ENCODE measurements around the gene RBMS1.

DNA sequence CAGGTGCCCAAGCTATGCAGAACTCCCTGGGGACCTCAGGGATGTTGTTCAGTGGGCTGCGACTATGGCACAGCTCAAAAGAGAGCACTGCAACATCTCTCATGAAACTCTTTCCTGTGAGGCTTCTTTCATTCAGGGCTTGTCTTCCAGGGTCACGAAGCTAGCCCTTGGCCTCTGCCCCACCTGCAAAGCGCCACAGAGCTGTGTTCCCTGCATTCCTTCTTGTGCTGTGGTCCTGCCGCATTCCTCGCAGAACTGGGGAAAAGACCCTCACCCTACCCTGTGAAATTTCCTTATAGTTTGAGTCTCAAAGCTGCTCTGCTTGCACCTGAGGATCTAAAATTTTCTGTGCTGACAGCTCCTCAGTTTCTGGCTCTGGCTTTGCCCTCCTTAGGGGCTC is 267.2 kb downstream of the RBMS1 start:
- TF ChIP-seq CTCF (IDR thresholded peaks at IDR 0.05): no peak
- TF ChIP-seq POLR2A (IDR thresholded peaks at IDR 0.05): no peak

All from lower leg skin (tissue), 3 donors.